Caco-2 (cell line): Measurements from ENCODE around the gene KCNMB3. TPM values are rescaled to one million over a fixed set of nuclear protein-coding genes. Genes with fewer than 3 reads are reported as not detected.

Source experiments
- BruUV-seq: library from RNA; stranded (reverse); fragments of 400-500 nt; replicated peaks from 2 replicates; lab custom pipeline; 2021; lab: Mats Ljungman, UMichigan
- CTCF ChIA-PET: fragments of 300-600 bp; sonication (Branson Sonifier 250); formaldehyde crosslinking; loops from one replicate; lab custom pipeline; 2022; ENCODE audit warnings: antibody characterized with exemption; lab: Charles Lee
- POLR2A ChIA-PET: fragments of 300-600 bp; sonication (Branson Sonifier 250); formaldehyde crosslinking; loops from one replicate; lab custom pipeline; 2022; ENCODE audit warnings: antibody characterized with exemption; lab: Charles Lee
- DNase-seq, 2 experiments: peaks; one replicate each; pipeline versions ENCODE4 v3.0.0 to v3.0.0-alpha.2; 2020 to 2022
- H3K27me3 ChIP-seq: replicated peaks from 2 replicates; pipeline ENCODE4 v1.6.0; 2011; ENCODE audit warnings: low read length; ENCODE audit not compliant: control insufficient read depth, insufficient read depth
- H3K36me3 ChIP-seq: 2 replicates; pipeline ENCODE4 v1.5.1; 2011; ENCODE audit warnings: low read length; ENCODE audit not compliant: control insufficient read depth, insufficient read depth
- H3K4me1 ChIP-seq: fragments of 250-450 bp; sonication (Bioruptor Pico); 2 replicates; pipeline ENCODE4 v1.5.1; 2020; ENCODE audit warnings: mild to moderate bottlenecking
- H3K4me3 ChIP-seq: 2 replicates; pipeline ENCODE4 v1.5.1; 2011; ENCODE audit warnings: low read depth, mild to moderate bottlenecking, control low read depth, low read length
- H3K9me3 ChIP-seq: fragments of 250-450 bp; sonication (Bioruptor Pico); 2 replicates; pipeline ENCODE4 v1.5.1; 2020; ENCODE audit warnings: mild to moderate bottlenecking, moderate library complexity
- H3K27ac Mint-ChIP-seq: one replicate; pipeline ENCODE4 v1.8.0; 2022; ENCODE audit warnings: mixed read lengths; ENCODE audit not compliant: unreplicated experiment
- H3K27me3 Mint-ChIP-seq: one replicate; pipeline ENCODE4 v1.8.0; 2022; ENCODE audit warnings: mixed read lengths; ENCODE audit not compliant: insufficient read depth, unreplicated experiment
- H3K36me3 Mint-ChIP-seq: one replicate; pipeline ENCODE4 v1.8.0; 2022; ENCODE audit warnings: mild to moderate bottlenecking, mixed read lengths; ENCODE audit not compliant: insufficient read depth, unreplicated experiment
- H3K4me1 Mint-ChIP-seq: one replicate; pipeline ENCODE4 v1.8.0; 2022; ENCODE audit warnings: low read depth, mixed read lengths; ENCODE audit not compliant: unreplicated experiment
- H3K4me3 Mint-ChIP-seq: one replicate; pipeline ENCODE4 v1.8.0; 2022; ENCODE audit warnings: mild to moderate bottlenecking, moderate library complexity, mixed read lengths; ENCODE audit not compliant: unreplicated experiment
- H3K9me3 Mint-ChIP-seq: one replicate; pipeline ENCODE4 v1.8.0; 2022; ENCODE audit warnings: mixed read lengths; ENCODE audit not compliant: unreplicated experiment
- intact Hi-C: fragments of 100-400 bp; cut with micrococcal nuclease; formaldehyde crosslinking; loops from one replicate; pipeline ENCODE4 v1.10.0; 2022; ENCODE audit not compliant: unreplicated experiment
- total RNA-seq: library from RNA; stranded (reverse); gene quantifications from 2 replicates; pipeline ENCODE4 v1.2.3, GENCODE V29; 2022
- TF ChIP-seq, protein P1 (sequence below), 2 experiments: fragments of 200-600 bp in 1 of 2; IDR thresholded peaks; 1 replicate in 1 of 2; 2 replicates in 1 of 2; pipeline versions ENCODE4 v1.5.1 to v1.8.0; 2011 to 2022; ENCODE audit warnings: antibody characterized with exemption in 1 of 2, control low read depth in 1 of 2, inconsistent platforms in 1 of 2, low read depth in 1 of 2, low read length in 1 of 2, mild to moderate bottlenecking in 1 of 2, moderate library complexity in 1 of 2; ENCODE audit not compliant: insufficient read depth in 1 of 2, severe bottlenecking in 1 of 2, unreplicated experiment in 1 of 2

Gene KCNMB3
- total RNA-seq, 1 experiment from 2014 or later = 6.9 TPM

DNA sequence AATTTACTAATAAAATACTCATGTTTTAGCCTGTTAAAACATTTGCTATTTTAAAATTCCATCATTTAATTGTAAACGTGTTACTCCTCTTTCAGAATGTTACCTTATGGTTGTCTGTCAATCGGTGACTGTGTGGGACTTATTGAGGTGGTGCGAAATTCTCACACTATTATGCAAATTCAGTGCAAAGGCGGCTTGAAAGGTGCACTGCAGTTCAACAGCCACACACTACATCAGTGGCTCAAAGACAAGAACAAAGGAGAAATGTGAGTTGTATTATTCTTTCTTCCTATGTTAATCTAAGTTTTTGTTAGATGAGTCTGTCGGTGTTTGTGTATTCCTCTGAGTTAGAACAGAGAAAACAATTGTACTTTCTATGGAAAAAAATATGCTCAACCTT is 21.7 kb downstream of the KCNMB3 start:
- Histone ChIP-seq H3K4me3 (no peak overlapping the region), H3K36me3 (no peaks in the 10 kb centered on the region), H3K4me1 (no peaks in the 10 kb centered on the region), H3K27me3 (no peaks in the 10 kb centered on the region), H3K9me3 (no peaks in the 10 kb centered on the region)
- POLR2A ChIA-PET = no interaction called here
- DNase-seq = no peak
- H3K4me1 Mint-ChIP-seq = peaks cover 7% of the 10 kb centered on the region
- H3K9me3 Mint-ChIP-seq = no peaks in the 10 kb centered on the region
- H3K27me3 Mint-ChIP-seq = no peaks in the 10 kb centered on the region
- CTCF ChIA-PET = no interaction called here
- TF ChIP-seq, protein P1, sequence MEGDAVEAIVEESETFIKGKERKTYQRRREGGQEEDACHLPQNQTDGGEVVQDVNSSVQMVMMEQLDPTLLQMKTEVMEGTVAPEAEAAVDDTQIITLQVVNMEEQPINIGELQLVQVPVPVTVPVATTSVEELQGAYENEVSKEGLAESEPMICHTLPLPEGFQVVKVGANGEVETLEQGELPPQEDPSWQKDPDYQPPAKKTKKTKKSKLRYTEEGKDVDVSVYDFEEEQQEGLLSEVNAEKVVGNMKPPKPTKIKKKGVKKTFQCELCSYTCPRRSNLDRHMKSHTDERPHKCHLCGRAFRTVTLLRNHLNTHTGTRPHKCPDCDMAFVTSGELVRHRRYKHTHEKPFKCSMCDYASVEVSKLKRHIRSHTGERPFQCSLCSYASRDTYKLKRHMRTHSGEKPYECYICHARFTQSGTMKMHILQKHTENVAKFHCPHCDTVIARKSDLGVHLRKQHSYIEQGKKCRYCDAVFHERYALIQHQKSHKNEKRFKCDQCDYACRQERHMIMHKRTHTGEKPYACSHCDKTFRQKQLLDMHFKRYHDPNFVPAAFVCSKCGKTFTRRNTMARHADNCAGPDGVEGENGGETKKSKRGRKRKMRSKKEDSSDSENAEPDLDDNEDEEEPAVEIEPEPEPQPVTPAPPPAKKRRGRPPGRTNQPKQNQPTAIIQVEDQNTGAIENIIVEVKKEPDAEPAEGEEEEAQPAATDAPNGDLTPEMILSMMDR (IDR thresholded peaks at IDR 0.05; ENCODE audit: insufficient read depth in 1 of 2, low read depth in 1 of 2, low read length in 1 of 2, severe bottlenecking in 1 of 2, unreplicated experiment in 1 of 2) = no peak
- no peak overlapping the region for H3K4me3 Mint-ChIP-seq
- intact Hi-C loops = no loop called here
- no TSS peak for BruUV-seq
- H3K36me3 Mint-ChIP-seq = peaks cover 15% of the 10 kb centered on the region
- no peak overlapping the region for H3K27ac Mint-ChIP-seq

DNA sequence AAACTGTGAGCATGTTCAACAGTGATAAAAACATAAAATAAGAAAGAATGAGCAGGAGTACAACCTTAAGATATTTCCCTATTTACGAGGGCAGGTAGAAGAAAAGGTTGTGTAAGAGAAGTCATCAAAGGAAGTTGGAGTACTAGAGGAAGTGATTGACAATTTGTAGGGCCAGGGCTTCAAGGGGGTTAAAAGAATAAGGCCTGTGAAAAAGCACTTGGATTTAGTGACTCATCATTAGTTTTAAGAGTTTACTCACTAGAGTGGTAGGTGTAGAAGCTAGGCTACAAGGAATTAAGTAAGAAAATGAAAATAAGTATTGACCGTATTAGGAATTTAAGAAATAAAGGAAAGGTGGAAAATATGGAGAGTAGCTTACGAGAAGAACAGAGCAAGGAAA is 23.6 kb downstream of the KCNMB3 start:
- H3K36me3 ChIP-seq = no peaks in the 10 kb centered on the region
- DNase-seq = no peak
- BruUV-seq = no TSS peak
- POLR2A ChIA-PET = no interaction called here
- no peaks in the 10 kb centered on the region for H3K27me3 ChIP-seq
- CTCF ChIA-PET = no interaction called here
- H3K27ac Mint-ChIP-seq = no peak overlapping the region
- TF ChIP-seq, protein P1 (IDR thresholded peaks at IDR 0.05; ENCODE audit: insufficient read depth in 1 of 2, low read depth in 1 of 2, low read length in 1 of 2, severe bottlenecking in 1 of 2, unreplicated experiment in 1 of 2) = no peak
- H3K9me3 Mint-ChIP-seq = no peaks in the 10 kb centered on the region
- H3K9me3 ChIP-seq = no peaks in the 10 kb centered on the region
- H3K4me3 Mint-ChIP-seq = no peak overlapping the region
- no peak overlapping the region for H3K4me3 ChIP-seq
- no peaks in the 10 kb centered on the region for H3K27me3 Mint-ChIP-seq
- no peaks in the 10 kb centered on the region for H3K4me1 ChIP-seq
- H3K36me3 Mint-ChIP-seq = peaks cover 15% of the 10 kb centered on the region
- peaks cover 7% of the 10 kb centered on the region for H3K4me1 Mint-ChIP-seq
- intact Hi-C loops = no loop called here

DNA sequence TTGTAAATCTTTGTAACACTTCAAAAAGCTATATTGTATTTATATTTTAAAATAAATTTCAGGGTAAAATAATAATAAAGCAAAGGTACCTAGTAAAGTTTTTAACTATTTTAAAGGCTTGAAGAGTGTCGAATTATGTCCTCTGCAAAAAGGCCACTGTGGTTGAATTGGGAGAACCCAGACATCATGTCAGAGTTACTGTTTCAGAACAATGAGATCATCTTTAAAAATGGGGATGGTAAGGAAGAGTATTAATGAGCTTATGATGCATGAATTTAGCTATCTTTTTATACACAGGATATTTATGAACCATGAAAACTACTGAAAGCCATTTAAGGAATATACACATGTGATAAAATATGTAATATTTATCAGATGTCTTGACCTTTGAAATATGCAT is 26.3 kb downstream of the KCNMB3 start:
- no peaks in the 10 kb centered on the region for H3K27me3 Mint-ChIP-seq
- CTCF ChIA-PET = no interaction called here
- no peaks in the 10 kb centered on the region for H3K4me1 ChIP-seq
- H3K27ac Mint-ChIP-seq = no peak overlapping the region
- H3K36me3 ChIP-seq = no peaks in the 10 kb centered on the region
- intact Hi-C loops = no loop called here
- H3K4me1 Mint-ChIP-seq = peaks cover 7% of the 10 kb centered on the region
- no peak overlapping the region for H3K4me3 ChIP-seq
- peaks cover 10% of the 10 kb centered on the region for H3K36me3 Mint-ChIP-seq
- no peaks in the 10 kb centered on the region for H3K9me3 Mint-ChIP-seq
- TF ChIP-seq, protein P1 (IDR thresholded peaks at IDR 0.05; ENCODE audit: insufficient read depth in 1 of 2, low read depth in 1 of 2, low read length in 1 of 2, severe bottlenecking in 1 of 2, unreplicated experiment in 1 of 2) = no peak
- no TSS peak for BruUV-seq
- no peaks in the 10 kb centered on the region for H3K9me3 ChIP-seq
- no peaks in the 10 kb centered on the region for H3K27me3 ChIP-seq
- POLR2A ChIA-PET = no interaction called here
- no peak for DNase-seq
- H3K4me3 Mint-ChIP-seq = no peak overlapping the region
